Effector memory CD4-positive, alpha-beta T cell (primary cell): ENCODE results near the gene KRTAP10-11.

Experiments used
- DNase-seq, 3 donors: peaks; one replicate each; pipeline ENCODE4 v3.0.0-alpha.2; 2020
- H3K27ac ChIP-seq: 2 replicates; pipeline ENCODE4 v1.7.0; 2013; ENCODE audit warnings: mild to moderate bottlenecking, low read length, moderate library complexity; ENCODE audit not compliant: insufficient read depth, poor library complexity, severe bottlenecking
- H3K27me3 ChIP-seq: replicated peaks from 2 replicates; pipeline ENCODE4 v1.7.0; 2013; ENCODE audit warnings: mild to moderate bottlenecking, low read length; ENCODE audit not compliant: insufficient read depth, control insufficient read depth, poor library complexity, severe bottlenecking
- H3K36me3 ChIP-seq: 2 replicates; pipeline ENCODE4 v1.7.0; 2013; ENCODE audit warnings: mild to moderate bottlenecking, low read length, moderate library complexity; ENCODE audit not compliant: control insufficient read depth, insufficient read depth
- H3K4me1 ChIP-seq: 2 replicates; pipeline ENCODE4 v1.7.0; 2013; ENCODE audit warnings: low read length, mild to moderate bottlenecking; ENCODE audit not compliant: control insufficient read depth, insufficient read depth, poor library complexity, severe bottlenecking
- H3K4me3 ChIP-seq: 2 replicates; pipeline ENCODE4 v1.7.0; 2013; ENCODE audit warnings: low read length, low read depth, mild to moderate bottlenecking; ENCODE audit not compliant: insufficient read depth, poor library complexity, severe bottlenecking
- H3K9me3 ChIP-seq: 2 replicates; pipeline ENCODE4 v1.7.0; 2013; ENCODE audit warnings: mild to moderate bottlenecking, low read length, moderate library complexity; ENCODE audit not compliant: control insufficient read depth

The KRTAP10-11 gene

DNA sequence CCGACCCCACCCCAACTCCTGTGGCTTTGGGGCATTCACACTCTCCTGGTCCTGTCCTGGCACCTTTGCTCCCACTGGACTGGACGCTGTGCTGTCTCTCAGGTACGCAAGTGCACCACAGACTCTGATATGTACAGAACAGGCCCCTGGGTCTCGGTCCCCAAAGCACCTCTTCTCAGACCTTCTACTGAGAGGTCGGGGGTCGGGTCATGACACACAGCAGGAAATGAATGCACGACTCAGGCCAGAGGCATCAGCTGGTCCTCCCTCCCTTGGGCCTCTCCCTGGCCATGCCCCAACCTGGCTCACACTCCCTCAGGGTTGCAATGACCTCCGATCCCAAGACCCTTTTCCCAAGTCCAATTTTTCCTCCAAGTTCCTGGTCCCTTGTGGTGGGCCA, 49.0 kb downstream of the KRTAP10-11 start:
- H3K27ac ChIP-seq, result no peak overlapping the region
- H3K27me3 ChIP-seq, result peaks cover 7% of the 10 kb centered on the region
- H3K4me3 ChIP-seq, result no peak overlapping the region
- H3K4me1 ChIP-seq, result no peaks in the 10 kb centered on the region
- H3K36me3 ChIP-seq, result no peaks in the 10 kb centered on the region
- no peak for DNase-seq
- H3K9me3 ChIP-seq, result peaks cover 6% of the 10 kb centered on the region

DNA sequence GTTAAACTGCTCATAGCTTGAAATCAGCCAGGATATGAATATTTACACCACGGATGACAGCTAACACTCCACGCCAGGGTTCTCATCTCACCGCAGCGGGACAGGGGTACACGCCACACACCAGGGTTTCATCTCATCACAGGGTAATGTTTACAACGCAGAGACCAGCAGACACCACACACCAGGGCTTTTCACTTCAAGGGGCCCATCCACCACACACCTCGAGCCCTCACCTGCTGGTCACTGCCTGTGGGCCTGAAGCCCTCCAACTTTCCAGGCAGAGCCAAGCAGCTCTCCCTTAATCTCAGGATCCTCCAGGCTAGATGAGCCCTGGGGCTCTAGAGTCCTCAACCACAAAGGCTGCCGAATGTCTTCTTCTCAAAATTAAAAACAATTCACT, 49.4 kb downstream of the KRTAP10-11 start:
- DNase-seq, result no peak
- H3K27me3 ChIP-seq, result peaks cover 10% of the 10 kb centered on the region

DNA sequence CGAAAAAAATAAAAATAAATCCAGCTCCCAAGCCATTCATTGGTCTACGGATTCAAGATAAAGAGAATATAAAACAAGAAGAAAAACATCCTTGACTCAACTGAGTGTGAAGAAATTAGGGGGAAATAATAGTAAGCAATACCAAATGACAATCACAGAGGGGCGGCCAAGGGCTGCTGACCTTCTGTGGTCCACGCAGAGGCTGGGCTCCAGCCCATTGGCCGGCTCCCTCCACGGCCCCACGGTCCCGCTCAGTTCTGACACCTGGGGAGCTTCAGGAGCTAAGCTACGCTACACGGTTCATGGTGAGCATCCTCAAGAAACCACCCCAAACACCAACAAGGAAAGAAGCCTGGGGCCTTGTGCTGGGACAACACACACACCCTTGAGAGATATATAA, 50.4 kb downstream of the KRTAP10-11 start:
- no peak for DNase-seq
- H3K9me3 ChIP-seq, result peaks cover 6% of the 10 kb centered on the region
- no peak overlapping the region for H3K27ac ChIP-seq
- peaks cover 15% of the 10 kb centered on the region for H3K27me3 ChIP-seq
- H3K4me1 ChIP-seq, result no peaks in the 10 kb centered on the region
- no peaks in the 10 kb centered on the region for H3K36me3 ChIP-seq
- no peak overlapping the region for H3K4me3 ChIP-seq

More for the DNA sequence above, 49.4 kb downstream of the KRTAP10-11 start:
- no peak overlapping the region for H3K4me3 ChIP-seq
- H3K27ac ChIP-seq, result no peak overlapping the region
- no peaks in the 10 kb centered on the region for H3K36me3 ChIP-seq
- peaks cover 6% of the 10 kb centered on the region for H3K9me3 ChIP-seq
- no peaks in the 10 kb centered on the region for H3K4me1 ChIP-seq
